Neural crest cell (in vitro differentiated cells): Measurements from ENCODE around the gene ZBTB33. TPM values are rescaled to one million over a fixed set of nuclear protein-coding genes. Genes with fewer than 3 reads are reported as not detected.

Source experiments
- DNase-seq: peaks from one replicate; pipeline ENCODE4 v3.0.0; 2021; ENCODE audit warnings: low read depth, mixed read lengths, low spot score
- H3K27ac Mint-ChIP-seq: one replicate; pipeline ENCODE4 v1.8.0; 2021; ENCODE audit warnings: mild to moderate bottlenecking, mixed read lengths; ENCODE audit not compliant: unreplicated experiment
- H3K27me3 Mint-ChIP-seq: 2 replicates; pipeline ENCODE4 v1.8.0; 2021; ENCODE audit warnings: low read depth, mild to moderate bottlenecking, mixed read lengths
- H3K36me3 Mint-ChIP-seq: 2 replicates; pipeline ENCODE4 v1.8.0; 2021; ENCODE audit warnings: low read depth, mild to moderate bottlenecking, mixed read lengths
- H3K4me1 Mint-ChIP-seq: 2 replicates; pipeline ENCODE4 v1.8.0; 2021; ENCODE audit warnings: mixed read lengths
- H3K4me3 Mint-ChIP-seq: one replicate; pipeline ENCODE4 v1.8.0; 2021; ENCODE audit warnings: mild to moderate bottlenecking, mixed read lengths
- H3K9me3 Mint-ChIP-seq: 2 replicates; pipeline ENCODE4 v1.8.0; 2021; ENCODE audit warnings: mixed read lengths
- CTCF ChIP-seq: fragments of 200-600 bp; sonication (generic); conservative IDR thresholded peaks from 2 replicates; pipeline ENCODE4 v1.5.0; 2021; ENCODE audit warnings: antibody characterized with exemption, mild to moderate bottlenecking
- total RNA-seq: library from RNA; stranded (reverse); gene quantifications from 2 replicates; pipeline ENCODE4 v1.2.1, GENCODE V29; 2021

Gene ZBTB33
- total RNA-seq, 1 donor from 2014 or later = 28.6 TPM

- no peak overlapping the region for H3K4me3 Mint-ChIP-seq
- H3K27ac Mint-ChIP-seq = no peak overlapping the region
- no peak for DNase-seq
- peaks cover 11% of the 10 kb centered on the region for H3K4me1 Mint-ChIP-seq
- H3K36me3 Mint-ChIP-seq = peaks cover 3% of the 10 kb centered on the region
- H3K9me3 Mint-ChIP-seq = peaks cover 12% of the 10 kb centered on the region
- TF ChIP-seq CTCF = no peak
- no peaks in the 10 kb centered on the region for H3K27me3 Mint-ChIP-seq
Observed at GRCh38 chrX:120290107-120290506, 39.5 kb downstream of the ZBTB33 start.

- DNase-seq = no peak
- Mint-ChIP-seq H3K27me3 (no peaks in the 10 kb centered on the region), H3K4me1 (peaks cover 11% of the 10 kb centered on the region), H3K36me3 (peaks cover 3% of the 10 kb centered on the region), H3K9me3 (peaks cover 12% of the 10 kb centered on the region), H3K4me3 (no peak overlapping the region), H3K27ac (no peak overlapping the region)
- TF ChIP-seq CTCF = no peak
Observed at GRCh38 chrX:120291211-120291610, 40.6 kb downstream of the ZBTB33 start.

GRCh38 chrX:120293015-120293414, 42.4 kb downstream of the ZBTB33 start:
- TF ChIP-seq CTCF = no peak
- Mint-ChIP-seq H3K36me3 (peaks cover 3% of the 10 kb centered on the region), H3K4me3 (no peak overlapping the region), H3K4me1 (no peaks in the 10 kb centered on the region), H3K9me3 (peaks cover 14% of the 10 kb centered on the region), H3K27me3 (no peaks in the 10 kb centered on the region), H3K27ac (no peak overlapping the region)
- no peak for DNase-seq

- TF ChIP-seq CTCF = no peak
- H3K36me3 Mint-ChIP-seq = peaks cover 3% of the 10 kb centered on the region
- H3K27ac Mint-ChIP-seq = no peak overlapping the region
- no peak for DNase-seq
- H3K4me1 Mint-ChIP-seq = no peaks in the 10 kb centered on the region
- H3K9me3 Mint-ChIP-seq = peaks cover 10% of the 10 kb centered on the region
- H3K27me3 Mint-ChIP-seq = no peaks in the 10 kb centered on the region
- no peak overlapping the region for H3K4me3 Mint-ChIP-seq
Observed at GRCh38 chrX:120294651-120295050, 44.0 kb downstream of the ZBTB33 start.

- peaks cover 2% of the 10 kb centered on the region for H3K9me3 Mint-ChIP-seq
- no peak for DNase-seq
- peaks cover 3% of the 10 kb centered on the region for H3K27me3 Mint-ChIP-seq
- no peak for TF ChIP-seq CTCF
- H3K4me1 Mint-ChIP-seq = peaks cover 9% of the 10 kb centered on the region
- H3K36me3 Mint-ChIP-seq = no peaks in the 10 kb centered on the region
- no peak overlapping the region for H3K4me3 Mint-ChIP-seq
- no peak overlapping the region for H3K27ac Mint-ChIP-seq
Observed at GRCh38 chrX:120297923-120298322, 47.3 kb downstream of the ZBTB33 start.

- Mint-ChIP-seq H3K9me3 (peaks cover 2% of the 10 kb centered on the region), H3K36me3 (no peaks in the 10 kb centered on the region), H3K27ac (no peak overlapping the region), H3K27me3 (peaks cover 13% of the 10 kb centered on the region), H3K4me1 (peaks cover 10% of the 10 kb centered on the region), H3K4me3 (no peak overlapping the region)
- TF ChIP-seq CTCF = no peak
- DNase-seq = no peak
Observed at GRCh38 chrX:120299928-120300327, 49.3 kb downstream of the ZBTB33 start.
